HG03558 (cell line): ENCODE data around the gene RAB43.

Experiments used
- ATAC-seq: cut with Tn5 transposase; IDR thresholded peaks from one replicate; pipeline ENCODE4 v1.9.1; 2021; ENCODE audit warnings: moderate number of reproducible peaks; ENCODE audit not compliant: unreplicated experiment; ENCODE audit errors: extremely low read depth

RAB43 gene

GRCh38 chr3:129046037-129046731, 75.4 kb downstream of the RAB43 start:
- no peak for ATAC-seq

- no peak for ATAC-seq
These were observed 75.9 kb downstream of the RAB43 start for GRCh38 chr3:129045675-129046036.

GRCh38 chr3:129040579-129041300, 80.9 kb downstream of the RAB43 start:
- ATAC-seq: no peak

GRCh38 chr3:129040039-129040336, 81.6 kb downstream of the RAB43 start:
- no peak for ATAC-seq

GRCh38 chr3:129039271-129040038, 82.1 kb downstream of the RAB43 start:
- no peak for ATAC-seq

- no peak for ATAC-seq
These were observed 83.3 kb downstream of the RAB43 start for GRCh38 chr3:129038121-129038855.
